ENCODE data around the gene SIN3B.

Gene SIN3B

DNA sequence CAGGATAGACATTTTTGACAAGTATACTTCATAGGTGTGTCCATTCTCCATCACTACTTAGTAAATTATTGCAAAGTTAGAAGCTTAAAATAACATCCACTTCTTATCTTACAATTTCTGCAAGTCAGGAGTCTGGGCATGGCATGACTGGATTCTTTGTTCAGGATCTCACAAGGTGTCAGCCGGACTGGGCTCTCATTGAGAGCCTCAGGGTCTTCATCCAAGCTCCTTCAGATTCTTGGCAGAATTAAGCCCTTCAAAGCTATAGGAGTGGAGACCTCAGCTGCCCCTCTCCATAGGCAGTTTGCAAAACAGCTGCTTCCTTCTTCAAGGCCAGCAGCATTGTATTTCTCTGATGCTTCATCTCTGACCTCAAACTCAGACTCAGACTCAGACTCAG lies 9.1 kb upstream of the SIN3B start:
- ATAC-seq (ENCODE audit: low read depth) = no peak

DNA sequence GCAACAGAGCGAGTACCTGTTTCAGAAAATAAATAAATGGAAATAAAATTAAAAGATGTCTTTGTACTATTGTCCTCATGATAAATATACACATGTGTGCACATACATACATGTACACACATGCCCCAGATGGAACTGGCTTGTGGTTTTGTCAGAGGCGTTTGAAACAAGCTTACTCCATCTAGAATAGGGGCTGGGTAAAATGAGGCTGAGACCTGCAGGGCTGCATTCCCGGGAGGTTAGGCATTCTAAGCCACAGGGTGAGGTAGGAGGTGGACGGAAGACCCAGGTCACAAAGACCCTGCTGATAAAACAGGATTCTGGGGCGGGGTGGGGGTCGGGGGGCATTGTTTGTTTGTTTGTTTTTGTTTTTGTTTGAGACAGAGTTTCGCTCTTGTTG lies 8.1 kb upstream of the SIN3B start:
- Histone ChIP-seq H3K36me3 (ENCODE audit: low read depth) (no peaks in the 10 kb centered on the region), H3K27ac (ENCODE audit: poor library complexity, severe bottlenecking) (no peak overlapping the region), H3K27me3 (ENCODE audit: insufficient read depth, poor library complexity, severe bottlenecking) (no peaks in the 10 kb centered on the region), H3K4me3 (ENCODE audit: severe bottlenecking) (no peak overlapping the region), H3K4me1 (ENCODE audit: insufficient read depth, poor library complexity, severe bottlenecking) (peaks cover 22% of the 10 kb centered on the region), H3K9me3 (ENCODE audit: severe bottlenecking) (no peaks in the 10 kb centered on the region)
- no peak for DNase-seq (ENCODE audit: low spot score)
- TF ChIP-seq, protein P1, sequence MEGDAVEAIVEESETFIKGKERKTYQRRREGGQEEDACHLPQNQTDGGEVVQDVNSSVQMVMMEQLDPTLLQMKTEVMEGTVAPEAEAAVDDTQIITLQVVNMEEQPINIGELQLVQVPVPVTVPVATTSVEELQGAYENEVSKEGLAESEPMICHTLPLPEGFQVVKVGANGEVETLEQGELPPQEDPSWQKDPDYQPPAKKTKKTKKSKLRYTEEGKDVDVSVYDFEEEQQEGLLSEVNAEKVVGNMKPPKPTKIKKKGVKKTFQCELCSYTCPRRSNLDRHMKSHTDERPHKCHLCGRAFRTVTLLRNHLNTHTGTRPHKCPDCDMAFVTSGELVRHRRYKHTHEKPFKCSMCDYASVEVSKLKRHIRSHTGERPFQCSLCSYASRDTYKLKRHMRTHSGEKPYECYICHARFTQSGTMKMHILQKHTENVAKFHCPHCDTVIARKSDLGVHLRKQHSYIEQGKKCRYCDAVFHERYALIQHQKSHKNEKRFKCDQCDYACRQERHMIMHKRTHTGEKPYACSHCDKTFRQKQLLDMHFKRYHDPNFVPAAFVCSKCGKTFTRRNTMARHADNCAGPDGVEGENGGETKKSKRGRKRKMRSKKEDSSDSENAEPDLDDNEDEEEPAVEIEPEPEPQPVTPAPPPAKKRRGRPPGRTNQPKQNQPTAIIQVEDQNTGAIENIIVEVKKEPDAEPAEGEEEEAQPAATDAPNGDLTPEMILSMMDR (IDR thresholded peaks at IDR 0.05; ENCODE audit: poor library complexity, severe bottlenecking) = no peak
- no peak for ATAC-seq (ENCODE audit: low read depth)

More for the DNA sequence above, 9.1 kb upstream of the SIN3B start:
- Histone ChIP-seq H3K27me3 (ENCODE audit: insufficient read depth, poor library complexity, severe bottlenecking) (no peaks in the 10 kb centered on the region), H3K27ac (ENCODE audit: poor library complexity, severe bottlenecking) (no peak overlapping the region), H3K4me3 (ENCODE audit: severe bottlenecking) (no peak overlapping the region), H3K4me1 (ENCODE audit: insufficient read depth, poor library complexity, severe bottlenecking) (peaks cover 22% of the 10 kb centered on the region), H3K36me3 (ENCODE audit: low read depth) (no peaks in the 10 kb centered on the region), H3K9me3 (ENCODE audit: severe bottlenecking) (no peaks in the 10 kb centered on the region)
- no peak for DNase-seq (ENCODE audit: low spot score)
- TF ChIP-seq, protein P1 (IDR thresholded peaks at IDR 0.05; ENCODE audit: poor library complexity, severe bottlenecking) = no peak

DNA sequence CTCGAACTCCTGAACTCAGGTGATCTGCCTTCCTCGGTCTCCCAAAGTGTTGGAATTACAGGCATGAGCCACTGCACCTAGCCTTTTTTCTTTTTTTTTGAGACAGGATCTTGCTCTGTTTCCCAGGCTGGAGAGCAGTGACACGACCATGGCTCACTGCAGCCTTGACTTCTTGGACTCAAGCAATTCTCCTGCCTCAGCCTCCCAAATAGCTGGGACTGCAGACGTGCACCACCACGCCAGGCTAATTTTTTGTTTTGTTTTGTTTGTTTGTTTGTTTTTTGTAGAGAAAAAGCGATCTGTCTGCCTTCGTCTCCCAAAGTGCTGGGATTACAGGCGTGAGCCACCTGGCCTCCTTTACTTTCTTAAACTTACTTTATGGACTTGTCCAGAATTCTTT lies 6.5 kb upstream of the SIN3B start:
- TF ChIP-seq, protein P1 (IDR thresholded peaks at IDR 0.05; ENCODE audit: poor library complexity, severe bottlenecking) = no peak
- H3K4me1 ChIP-seq (ENCODE audit: insufficient read depth, poor library complexity, severe bottlenecking) = peaks cover 22% of the 10 kb centered on the region
- DNase-seq (ENCODE audit: low spot score) (no peak), ATAC-seq (ENCODE audit: low read depth) (no peak)
- no peaks in the 10 kb centered on the region for H3K36me3 ChIP-seq (ENCODE audit: low read depth)
- no peaks in the 10 kb centered on the region for H3K27me3 ChIP-seq (ENCODE audit: insufficient read depth, poor library complexity, severe bottlenecking)
- H3K27ac ChIP-seq (ENCODE audit: poor library complexity, severe bottlenecking) = peak overlapping the region; percentile 52
- H3K4me3 ChIP-seq (ENCODE audit: severe bottlenecking) = no peak overlapping the region
- H3K9me3 ChIP-seq (ENCODE audit: severe bottlenecking) = no peaks in the 10 kb centered on the region

DNA sequence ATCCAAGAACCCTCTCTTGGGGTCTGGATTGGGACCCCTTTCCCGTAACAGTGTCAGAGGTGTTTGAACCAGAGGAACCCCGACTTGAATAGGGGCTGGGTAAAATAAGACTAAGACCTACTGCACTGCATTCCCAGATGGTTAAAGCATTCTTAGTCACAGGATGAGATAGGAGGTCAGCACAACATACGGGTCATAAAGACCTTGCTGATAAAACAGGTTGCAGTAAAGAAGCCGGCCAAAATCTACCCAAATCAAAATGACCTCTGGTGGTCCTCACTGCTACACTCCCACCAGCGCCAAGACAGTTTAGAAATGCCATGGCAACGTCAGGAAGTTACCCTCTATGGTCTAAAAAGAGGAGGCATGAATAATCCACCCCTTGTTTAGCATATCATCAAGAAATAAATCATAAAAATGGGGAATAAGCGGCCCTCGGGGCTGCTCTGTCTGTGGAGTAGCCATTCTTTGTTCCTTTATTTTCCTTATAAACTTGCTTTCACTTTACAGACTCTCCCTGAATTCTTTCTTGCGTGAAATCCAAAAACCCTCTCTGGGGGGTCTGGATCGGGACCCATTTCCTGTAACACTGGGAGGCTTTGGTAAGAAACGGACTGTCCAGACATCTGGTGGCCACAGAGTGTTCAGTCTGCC lies 4.4 kb upstream of the SIN3B start:
- Histone ChIP-seq H3K27ac (ENCODE audit: poor library complexity, severe bottlenecking) (peak overlapping the region; percentile 52), H3K9me3 (ENCODE audit: severe bottlenecking) (no peaks in the 10 kb centered on the region), H3K36me3 (ENCODE audit: low read depth) (no peaks in the 10 kb centered on the region), H3K27me3 (ENCODE audit: insufficient read depth, poor library complexity, severe bottlenecking) (no peaks in the 10 kb centered on the region), H3K4me3 (ENCODE audit: severe bottlenecking) (no peak overlapping the region), H3K4me1 (ENCODE audit: insufficient read depth, poor library complexity, severe bottlenecking) (peaks cover 26% of the 10 kb centered on the region)
- DNase-seq (ENCODE audit: low spot score) (no peak), ATAC-seq (ENCODE audit: low read depth) (0 out of 3 replicates have a peak, but pooled peaks have one; percentile 28)
- TF ChIP-seq, protein P1 (IDR thresholded peaks at IDR 0.05; ENCODE audit: poor library complexity, severe bottlenecking) = no peak

Measured in RWPE2 (cell line).